Stimulated activated naive CD8-positive, alpha-beta T cell treated with anti-CD3 and anti-CD28 coated beads, Interleukin-15, Interleukin-2, amounts not matched to agents 100 ng/mL and 50 ng/mL, for 24 hours (primary cell): ENCODE results near the gene LCNL1.
A peak's percentile ranks its signal among the peaks of the same experiment; 100 is the strongest.
"Not testable (repeated sequence)": the region's sequence is repeated elsewhere in the genome, so short reads cannot be mapped to it uniquely, and the experiment has no call there.

Experiments used
- H3K27ac Mint-ChIP-seq: one replicate; pipeline ENCODE4 v1.8.0; 2021; ENCODE audit warnings: mild to moderate bottlenecking, mixed read lengths
- H3K27me3 Mint-ChIP-seq: one replicate; pipeline ENCODE4 v1.8.0; 2021; ENCODE audit warnings: mixed read lengths
- H3K36me3 Mint-ChIP-seq: one replicate; pipeline ENCODE4 v1.8.0; 2021; ENCODE audit warnings: low read depth, mixed read lengths
- H3K4me1 Mint-ChIP-seq: one replicate; pipeline ENCODE4 v1.8.0; 2021; ENCODE audit warnings: low read depth, mixed read lengths
- H3K4me3 Mint-ChIP-seq: one replicate; pipeline ENCODE4 v1.8.0; 2021; ENCODE audit warnings: mild to moderate bottlenecking, mixed read lengths
- H3K9me3 Mint-ChIP-seq: one replicate; pipeline ENCODE4 v1.8.0; 2021; ENCODE audit warnings: mixed read lengths

LCNL1 gene

DNA sequence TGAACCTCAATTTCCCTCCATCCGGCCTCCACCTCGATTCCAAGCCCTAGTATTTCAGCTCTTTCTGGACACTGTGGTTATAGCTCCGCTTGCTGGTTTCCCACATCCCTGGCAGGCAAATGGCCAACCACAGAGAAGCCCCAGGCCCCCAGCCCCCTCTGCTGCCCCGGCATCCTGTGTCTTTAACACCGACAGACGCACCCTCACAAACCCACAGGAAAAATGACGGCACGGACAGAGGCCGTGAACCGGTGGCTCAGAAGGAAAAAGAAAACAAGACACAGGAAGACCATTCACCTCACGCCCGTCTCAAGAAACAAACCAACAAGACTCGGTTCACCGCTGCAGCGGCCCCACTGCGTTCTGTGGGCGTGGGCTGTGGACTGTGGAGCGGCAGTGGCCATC is 15.0 kb downstream of the LCNL1 start:
- Mint-ChIP-seq H3K4me3 (peak overlapping the region; percentile 43), H3K36me3 (no peaks in the 10 kb centered on the region), H3K27ac (peak overlapping the region; percentile 68), H3K4me1 (peaks cover 49% of the 10 kb centered on the region), H3K27me3 (no peaks in the 10 kb centered on the region), H3K9me3 (no peaks in the 10 kb centered on the region)

DNA sequence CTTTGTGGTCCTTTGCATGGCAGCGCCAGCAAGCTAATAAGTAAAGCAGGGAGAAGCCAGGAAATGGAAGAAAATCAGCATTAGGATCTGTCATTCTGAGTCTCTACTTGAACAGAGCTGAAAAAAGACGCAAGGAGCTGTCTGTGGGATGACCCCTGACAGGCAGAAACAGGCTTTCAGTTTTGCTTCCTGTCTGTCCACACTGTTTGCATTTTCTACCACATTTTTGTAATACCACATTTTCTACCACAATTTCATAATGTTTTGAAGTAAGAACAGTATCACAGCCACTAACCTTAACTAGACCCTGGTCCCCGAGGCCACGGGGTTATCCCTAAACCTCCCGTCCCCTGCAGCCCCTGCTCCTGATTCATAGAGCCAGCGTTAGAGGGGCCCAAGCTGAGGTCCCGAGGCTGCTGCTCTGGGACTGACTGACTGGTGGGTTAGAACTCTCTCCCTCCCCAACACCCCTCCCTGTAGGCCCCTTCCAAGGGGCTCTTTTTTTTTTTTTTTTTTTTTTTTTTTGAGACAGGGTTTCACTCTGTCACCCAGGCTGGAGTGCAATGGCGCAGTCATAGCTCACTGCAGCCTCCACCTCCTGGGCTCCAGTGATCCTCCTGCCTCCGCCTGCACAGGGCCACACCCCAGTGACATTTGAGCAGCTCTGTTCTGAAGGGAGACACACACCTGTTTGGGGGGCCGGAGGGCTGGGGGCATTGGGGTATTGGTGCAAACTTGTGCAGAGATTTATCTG is 17.6 kb downstream of the LCNL1 start:
- Mint-ChIP-seq H3K36me3 (no peaks in the 10 kb centered on the region), H3K9me3 (no peaks in the 10 kb centered on the region), H3K27ac (peak overlapping the region; percentile 83), H3K27me3 (no peaks in the 10 kb centered on the region), H3K4me1 (peaks cover 39% of the 10 kb centered on the region), H3K4me3 (peak overlapping the region; percentile 61)

DNA sequence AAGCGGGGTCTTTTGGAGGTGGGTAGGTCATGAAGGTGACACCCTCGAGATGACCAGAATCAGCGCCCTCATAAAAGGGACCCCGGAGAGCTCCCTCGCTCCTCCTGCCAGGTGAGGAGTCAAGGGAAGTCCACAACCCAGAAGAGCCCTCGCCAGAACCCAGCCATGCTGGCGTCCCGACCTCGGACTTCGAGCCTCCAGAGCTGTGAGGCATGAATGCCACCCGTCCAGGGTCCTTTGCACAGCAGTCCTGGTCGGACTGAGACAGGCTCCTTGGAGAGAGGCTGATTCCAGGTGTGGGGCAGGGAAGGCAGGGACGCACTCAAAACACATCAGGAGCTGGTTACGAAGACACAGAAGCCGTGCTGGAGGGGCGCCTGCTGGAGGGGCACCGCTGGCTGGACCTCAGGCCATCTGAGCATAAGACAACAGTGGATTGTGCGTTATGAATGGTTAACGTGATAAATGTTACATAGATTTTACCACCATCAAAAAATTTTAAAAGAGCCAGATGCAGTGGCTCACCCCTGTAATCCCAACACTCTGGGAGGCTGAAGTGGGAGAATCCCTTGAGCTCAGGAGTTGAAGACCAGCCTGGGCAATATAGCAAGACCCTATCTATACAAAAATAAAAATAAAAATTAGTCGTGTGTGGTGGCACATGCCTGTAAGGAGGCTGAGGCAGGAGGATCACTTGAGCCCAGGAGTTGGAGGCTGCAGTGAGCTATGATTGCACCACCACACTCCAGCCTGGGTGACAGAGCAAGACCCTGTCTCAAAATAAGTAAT is 19.3 kb downstream of the LCNL1 start:
- no peaks in the 10 kb centered on the region for H3K27me3 Mint-ChIP-seq
- H3K27ac Mint-ChIP-seq = no peak overlapping the region
- H3K4me3 Mint-ChIP-seq = no peak overlapping the region
- H3K9me3 Mint-ChIP-seq = no peaks in the 10 kb centered on the region
- H3K36me3 Mint-ChIP-seq = no peaks in the 10 kb centered on the region
- peaks cover 42% of the 10 kb centered on the region for H3K4me1 Mint-ChIP-seq

- Mint-ChIP-seq H3K36me3 (no peaks in the 10 kb centered on the region), H3K27me3 (no peaks in the 10 kb centered on the region), H3K4me3 (no peak overlapping the region), H3K27ac (no peak overlapping the region), H3K4me1 (peaks cover 37% of the 10 kb centered on the region), H3K9me3 (no peaks in the 10 kb centered on the region)
Measured at GRCh38 chr9:137002646-137003041, 19.9 kb downstream of the LCNL1 start.

DNA sequence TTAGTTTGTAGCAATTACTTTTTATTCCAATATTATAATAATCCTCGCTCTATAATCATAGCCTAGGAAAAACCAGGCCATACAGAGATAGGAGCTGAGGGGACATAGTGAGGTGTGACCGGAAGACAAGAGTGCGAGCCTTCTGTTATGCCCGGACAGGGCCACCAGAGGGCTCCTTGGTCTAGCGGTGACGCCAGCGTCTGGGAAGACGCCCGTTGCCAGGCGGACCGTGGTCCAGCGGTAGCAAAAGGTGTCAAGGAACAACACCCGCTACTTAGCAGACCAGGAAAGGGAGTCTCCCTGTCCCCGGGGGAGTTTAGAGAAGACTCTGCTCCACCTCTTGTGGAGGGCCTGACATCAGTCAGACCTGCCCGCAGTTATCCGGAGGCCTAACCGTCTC is 21.5 kb downstream of the LCNL1 start:
- H3K9me3 Mint-ChIP-seq, H3K27ac Mint-ChIP-seq, H3K4me3 Mint-ChIP-seq, H3K27me3 Mint-ChIP-seq, H3K36me3 Mint-ChIP-seq: not testable (repeated sequence)
- peaks cover 24% of the 10 kb centered on the region for H3K4me1 Mint-ChIP-seq

DNA sequence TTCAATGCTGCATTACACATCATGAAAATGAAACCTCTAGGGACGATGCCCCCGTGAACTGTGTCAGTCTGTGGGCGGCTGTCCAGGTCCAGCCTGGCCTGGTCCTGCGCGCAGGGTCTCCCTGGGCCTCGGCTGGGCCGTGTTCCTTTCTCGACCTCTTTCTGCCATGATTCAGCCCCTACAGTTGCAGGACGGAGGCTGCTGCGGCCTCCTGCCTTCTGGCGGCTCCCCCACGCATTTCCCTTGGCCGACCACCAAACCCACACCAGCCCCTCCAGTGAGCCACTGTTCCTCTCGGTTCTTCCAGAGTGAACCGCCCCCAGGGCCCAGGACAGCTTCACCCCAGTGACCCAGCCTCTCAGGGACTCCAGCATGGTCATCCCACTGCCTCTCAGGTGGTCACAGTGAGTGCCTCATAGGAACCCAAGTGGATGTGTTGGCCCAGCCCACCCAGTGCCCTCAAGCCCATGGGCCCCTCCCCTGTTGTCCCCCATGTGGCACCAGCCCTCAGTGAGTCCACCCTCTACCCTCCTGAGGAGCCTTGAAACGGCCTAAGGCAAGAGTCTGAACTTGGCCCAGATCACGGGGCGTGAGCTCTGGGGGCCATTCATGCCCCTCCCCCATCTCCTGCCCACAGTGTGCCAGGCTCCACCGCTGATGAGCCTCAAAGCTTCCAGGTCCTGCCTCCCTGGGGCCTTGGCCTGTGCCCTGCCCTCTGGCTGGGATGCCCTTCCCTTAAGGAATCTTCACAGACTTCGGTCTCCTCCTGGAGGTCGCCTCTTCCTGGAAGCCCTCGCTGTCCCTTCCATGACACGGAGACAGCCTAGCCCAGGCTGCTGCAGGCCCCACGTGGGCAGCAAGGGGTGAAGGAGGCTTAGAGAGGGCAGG is 23.6 kb downstream of the LCNL1 start:
- H3K27ac Mint-ChIP-seq = peak overlapping the region; percentile 36
- H3K4me3 Mint-ChIP-seq = no peak overlapping the region
- peaks cover 11% of the 10 kb centered on the region for H3K4me1 Mint-ChIP-seq
- no peaks in the 10 kb centered on the region for H3K9me3 Mint-ChIP-seq
- H3K27me3 Mint-ChIP-seq = no peaks in the 10 kb centered on the region
- no peaks in the 10 kb centered on the region for H3K36me3 Mint-ChIP-seq

DNA sequence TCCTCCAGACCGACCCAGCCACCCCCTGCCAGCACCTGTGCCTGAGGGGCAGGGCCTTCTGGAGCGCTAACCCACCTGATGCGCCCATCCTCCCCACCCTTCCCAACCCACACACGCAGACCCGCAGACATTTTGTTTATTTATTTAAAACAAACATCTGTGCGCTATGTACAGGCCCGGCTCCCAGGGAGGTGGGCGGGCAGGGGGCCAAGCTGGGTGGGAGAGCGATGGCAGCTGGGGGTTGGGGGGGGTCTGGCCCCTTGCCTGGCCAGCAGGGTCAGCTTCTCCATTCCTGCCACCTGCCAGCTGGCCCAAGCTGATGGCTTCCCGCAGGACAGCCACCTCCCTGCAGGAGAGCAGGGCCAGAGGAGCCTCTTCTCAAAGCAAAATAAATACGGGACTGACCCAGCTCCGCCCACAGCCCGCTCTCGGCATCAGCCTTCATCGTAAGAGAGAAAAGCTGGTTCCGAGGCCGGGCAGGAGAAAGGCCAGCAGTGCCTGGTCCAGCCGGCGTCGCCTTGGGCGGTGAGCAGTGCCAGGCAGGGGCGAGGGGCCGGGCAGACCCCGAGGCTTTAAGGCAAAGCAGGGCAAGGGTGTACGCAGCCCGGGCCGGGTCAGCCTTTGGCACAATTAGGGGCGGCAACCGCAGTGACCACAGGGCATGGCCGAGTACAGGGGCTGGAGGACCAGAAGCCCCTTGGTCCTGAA is 24.5 kb downstream of the LCNL1 start:
- Mint-ChIP-seq H3K4me1 (peaks cover 11% of the 10 kb centered on the region), H3K36me3 (no peaks in the 10 kb centered on the region), H3K4me3 (no peak overlapping the region), H3K27ac (no peak overlapping the region), H3K9me3 (no peaks in the 10 kb centered on the region), H3K27me3 (no peaks in the 10 kb centered on the region)

- H3K27me3 Mint-ChIP-seq = no peaks in the 10 kb centered on the region
- H3K4me1 Mint-ChIP-seq = peaks cover 11% of the 10 kb centered on the region
- no peaks in the 10 kb centered on the region for H3K36me3 Mint-ChIP-seq
- no peak overlapping the region for H3K4me3 Mint-ChIP-seq
- no peak overlapping the region for H3K27ac Mint-ChIP-seq
- H3K9me3 Mint-ChIP-seq = no peaks in the 10 kb centered on the region
Measured at GRCh38 chr9:137007816-137008270, 25.1 kb downstream of the LCNL1 start.

- no peaks in the 10 kb centered on the region for H3K27me3 Mint-ChIP-seq
- H3K4me3 Mint-ChIP-seq = no peak overlapping the region
- H3K27ac Mint-ChIP-seq = no peak overlapping the region
- peaks cover 11% of the 10 kb centered on the region for H3K4me1 Mint-ChIP-seq
- H3K9me3 Mint-ChIP-seq = no peaks in the 10 kb centered on the region
- no peaks in the 10 kb centered on the region for H3K36me3 Mint-ChIP-seq
Measured at GRCh38 chr9:137008312-137008711, 25.5 kb downstream of the LCNL1 start.

GRCh38 chr9:137009217-137009616 is 26.4 kb downstream of the LCNL1 start:
- Mint-ChIP-seq H3K9me3 (no peaks in the 10 kb centered on the region), H3K36me3 (no peaks in the 10 kb centered on the region), H3K27ac (no peak overlapping the region), H3K4me1 (peaks cover 11% of the 10 kb centered on the region), H3K4me3 (no peak overlapping the region), H3K27me3 (no peaks in the 10 kb centered on the region)

DNA sequence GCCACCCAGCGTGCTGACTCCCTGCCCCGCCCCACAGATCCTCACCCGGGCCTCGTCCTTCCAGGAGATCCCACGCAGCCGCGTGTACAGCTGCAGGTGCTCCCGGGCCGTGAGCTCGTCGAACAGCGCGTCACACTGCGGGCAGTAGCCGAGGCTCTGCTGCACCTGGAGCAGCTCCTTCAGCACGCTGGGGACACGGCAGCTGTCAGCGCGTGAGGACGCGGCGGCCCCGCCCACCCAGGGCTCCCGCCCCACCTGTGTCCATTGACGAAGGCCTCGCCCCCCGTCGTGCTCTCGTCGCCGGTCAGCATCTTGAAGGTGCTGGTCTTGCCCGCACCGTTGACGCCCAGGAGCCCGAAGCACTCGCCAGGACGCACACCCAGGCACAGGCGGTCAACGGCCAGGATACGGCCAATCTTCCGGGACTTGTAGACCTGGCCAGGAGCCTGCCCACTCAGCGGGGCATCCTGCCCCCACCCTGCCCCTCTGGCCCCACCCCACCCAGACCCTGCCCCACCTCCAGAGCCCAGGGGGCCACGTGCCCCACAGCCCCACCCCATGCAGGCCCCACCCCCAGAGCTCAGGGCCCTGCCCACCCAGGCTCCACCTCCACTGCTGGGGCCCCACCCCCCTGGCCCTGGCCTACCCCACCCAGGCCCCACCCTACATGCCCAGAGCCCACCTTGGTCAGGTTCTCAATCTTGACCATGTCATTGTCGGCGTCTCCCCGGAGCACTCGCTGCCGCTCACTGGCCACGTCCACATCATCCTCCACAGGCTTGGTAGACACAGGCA is 27.3 kb downstream of the LCNL1 start:
- Mint-ChIP-seq H3K27me3 (no peaks in the 10 kb centered on the region), H3K4me3 (no peak overlapping the region), H3K9me3 (no peaks in the 10 kb centered on the region), H3K4me1 (peaks cover 11% of the 10 kb centered on the region), H3K36me3 (no peaks in the 10 kb centered on the region), H3K27ac (no peak overlapping the region)

DNA sequence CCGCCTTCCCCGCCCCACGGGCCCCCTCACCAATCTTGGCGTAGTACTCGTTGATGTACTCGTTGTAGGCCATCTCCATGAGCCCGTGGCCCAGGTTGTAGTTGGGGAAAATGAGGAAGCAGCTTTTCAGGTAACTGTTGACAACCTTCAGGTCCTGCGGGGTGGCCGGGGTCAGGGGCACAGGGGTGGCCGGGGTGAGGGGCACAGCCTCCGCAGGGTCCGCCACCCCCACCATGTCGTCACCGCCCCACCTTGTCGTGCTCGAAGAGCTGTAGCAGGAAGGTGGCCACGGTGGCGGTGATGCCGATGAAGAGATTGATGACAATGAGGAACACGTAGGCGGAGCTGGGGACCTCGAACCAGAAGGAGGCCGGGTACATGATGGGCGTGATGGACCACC is 28.4 kb downstream of the LCNL1 start:
- H3K4me1 Mint-ChIP-seq = peaks cover 5% of the 10 kb centered on the region
- no peak overlapping the region for H3K27ac Mint-ChIP-seq
- no peaks in the 10 kb centered on the region for H3K9me3 Mint-ChIP-seq
- no peaks in the 10 kb centered on the region for H3K27me3 Mint-ChIP-seq
- no peaks in the 10 kb centered on the region for H3K36me3 Mint-ChIP-seq
- H3K4me3 Mint-ChIP-seq = no peak overlapping the region

DNA sequence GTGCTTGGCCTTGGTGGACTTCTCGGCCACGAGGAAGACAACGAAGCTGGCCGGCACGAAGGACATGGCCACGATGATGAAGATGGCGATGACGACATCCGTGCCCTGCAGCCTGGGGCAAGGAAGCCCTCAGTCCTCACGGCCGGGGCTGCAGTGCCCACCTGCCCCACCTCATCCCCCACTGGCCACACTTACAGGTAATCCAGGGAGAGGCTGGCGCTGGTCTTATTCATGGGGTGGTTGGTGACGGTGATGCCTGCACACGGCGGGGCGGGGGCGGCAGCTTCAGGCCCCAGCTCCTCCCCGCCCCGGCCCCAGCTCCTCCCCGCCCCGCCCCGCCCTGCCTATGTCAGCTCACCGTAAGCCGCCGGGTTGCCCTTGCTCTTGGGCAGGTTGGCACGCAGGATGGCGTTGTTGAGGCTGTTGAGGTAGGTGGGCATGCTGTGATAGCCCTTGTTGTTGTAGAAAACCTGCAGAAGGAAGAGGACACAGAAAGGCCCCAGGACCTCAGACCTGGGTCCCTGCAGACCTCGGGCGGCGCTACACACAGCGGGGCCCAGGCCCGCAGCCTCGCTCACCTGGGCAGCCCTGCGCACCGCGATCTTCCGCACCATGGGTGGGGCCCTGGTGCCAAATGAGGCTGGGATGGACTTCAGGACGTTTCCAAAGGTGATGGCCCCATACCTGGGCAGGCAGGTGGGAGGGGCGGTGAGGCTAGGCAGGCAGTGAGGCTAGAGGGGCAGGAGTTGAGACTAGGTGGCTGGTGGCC is 29.3 kb downstream of the LCNL1 start:
- no peak overlapping the region for H3K4me3 Mint-ChIP-seq
- H3K27me3 Mint-ChIP-seq = no peaks in the 10 kb centered on the region
- no peak overlapping the region for H3K27ac Mint-ChIP-seq
- H3K9me3 Mint-ChIP-seq = no peaks in the 10 kb centered on the region
- no peaks in the 10 kb centered on the region for H3K4me1 Mint-ChIP-seq
- H3K36me3 Mint-ChIP-seq = peaks cover 4% of the 10 kb centered on the region
